DND-41 (cell line): ENCODE measurements around the gene SPAG7.

ENCODE experiments used
- ATAC-seq: fragments of 200-7000 bp; cut with Tn5 transposase; 3 replicates; pipeline ENCODE4 v1.9.1; 2021; ENCODE audit warnings: low read depth; ENCODE audit not compliant: insufficient read depth
- DNase-seq: peaks from one replicate; pipeline ENCODE4 v3.0.0-alpha.2; 2020
- H2AFZ ChIP-seq: 2 replicates; pipeline ENCODE4 v1.6.0; 2012; ENCODE audit warnings: low read depth, low read length
- H3K27ac ChIP-seq: 2 replicates; pipeline ENCODE4 v1.5.1; 2012; ENCODE audit warnings: low read length, inconsistent platforms
- H3K27me3 ChIP-seq: fragments of 200-600 bp; sonication (generic); 2 replicates; pipeline ENCODE4 v1.6.0; 2012; ENCODE audit warnings: low read length, mild to moderate bottlenecking, inconsistent platforms; ENCODE audit not compliant: insufficient read depth, poor library complexity
- H3K36me3 ChIP-seq: 2 replicates; pipeline ENCODE4 v1.5.1; 2012; ENCODE audit warnings: low read length, inconsistent platforms; ENCODE audit not compliant: insufficient read depth
- H3K4me1 ChIP-seq: 2 replicates; pipeline ENCODE4 v1.5.1; 2012; ENCODE audit warnings: mild to moderate bottlenecking, low read length; ENCODE audit not compliant: insufficient read depth
- H3K4me2 ChIP-seq: 2 replicates; pipeline ENCODE4 v1.6.0; 2012; ENCODE audit warnings: mild to moderate bottlenecking, moderate library complexity, low read length, inconsistent platforms; ENCODE audit not compliant: insufficient read depth
- H3K4me3 ChIP-seq, 2 experiments: fragments of 200-600 bp in 1 of 2; shearing (Covaris generic) in 1 of 2; 2 replicates each; pipeline ENCODE4 v1.5.1; 2012 to 2016; ENCODE audit warnings: inconsistent platforms in 2 of 2, low read length in 2 of 2, mild to moderate bottlenecking in 2 of 2, low read depth in 1 of 2, moderate library complexity in 1 of 2
- H3K79me2 ChIP-seq: 2 replicates; pipeline ENCODE4 v1.6.0; 2012; ENCODE audit warnings: low read length, inconsistent platforms; ENCODE audit not compliant: insufficient read depth
- H3K9ac ChIP-seq: 2 replicates; pipeline ENCODE4 v1.6.0; 2012; ENCODE audit warnings: low read depth, mild to moderate bottlenecking, inconsistent platforms, low read length, moderate library complexity
- H3K9me3 ChIP-seq: 2 replicates; pipeline ENCODE4 v1.5.1; 2012; ENCODE audit warnings: low read length, moderate library complexity, mild to moderate bottlenecking, inconsistent platforms; ENCODE audit not compliant: insufficient read depth, severe bottlenecking
- H4K20me1 ChIP-seq: 2 replicates; pipeline ENCODE4 v1.6.0; 2012; ENCODE audit warnings: low read length; ENCODE audit not compliant: insufficient read depth
- EZH2 ChIP-seq: IDR thresholded peaks from 3 replicates; pipeline ENCODE4 v1.6.1; 2012; ENCODE audit warnings: borderline replicate concordance, low read depth, mild to moderate bottlenecking, moderate library complexity, low read length, inconsistent platforms; ENCODE audit not compliant: severe bottlenecking
- TF ChIP-seq, protein P1 (sequence below): IDR thresholded peaks from 2 replicates; pipeline ENCODE4 v1.5.1; 2012; ENCODE audit warnings: borderline replicate concordance, low read length, moderate library complexity, mild to moderate bottlenecking; ENCODE audit not compliant: poor library complexity, severe bottlenecking; ENCODE audit errors: extremely low read depth

The SPAG7 gene

GRCh38 chr17:5003214-5003867 lies 35.7 kb upstream of the SPAG7 start:
- H4K20me1 ChIP-seq = no peaks in the 10 kb centered on the region

DNA sequence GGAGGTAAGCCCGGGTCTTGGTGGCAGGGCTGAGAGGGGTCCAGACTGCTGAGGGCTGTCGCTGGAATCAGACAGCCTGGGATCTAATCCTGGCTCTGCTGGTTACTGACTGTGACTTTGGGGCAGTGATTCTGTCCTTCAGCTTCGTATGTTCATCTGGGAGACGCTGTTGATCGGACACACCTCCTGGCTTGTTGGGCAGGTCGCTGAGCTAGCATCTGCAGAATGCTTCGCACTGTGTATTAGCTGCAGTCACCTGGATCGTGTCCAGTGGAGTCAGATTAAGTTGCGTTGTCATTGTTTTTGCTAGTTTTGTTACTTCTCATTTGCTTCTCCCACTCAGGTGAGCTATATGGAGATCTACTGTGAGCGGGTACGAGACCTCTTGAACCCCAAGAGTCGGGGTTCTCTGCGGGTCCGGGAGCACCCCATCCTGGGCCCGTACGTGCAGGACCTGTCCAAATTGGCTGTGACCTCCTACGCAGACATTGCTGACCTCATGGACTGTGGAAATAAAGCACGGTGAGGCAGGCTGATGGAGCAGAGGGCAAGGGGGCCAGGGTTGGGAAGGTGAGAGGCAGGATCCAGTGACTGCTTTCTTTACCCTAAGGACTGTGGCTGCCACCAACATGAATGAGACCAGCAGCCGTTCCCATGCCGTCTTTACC lies 34.6 kb upstream of the SPAG7 start:
- TF ChIP-seq, protein P1, sequence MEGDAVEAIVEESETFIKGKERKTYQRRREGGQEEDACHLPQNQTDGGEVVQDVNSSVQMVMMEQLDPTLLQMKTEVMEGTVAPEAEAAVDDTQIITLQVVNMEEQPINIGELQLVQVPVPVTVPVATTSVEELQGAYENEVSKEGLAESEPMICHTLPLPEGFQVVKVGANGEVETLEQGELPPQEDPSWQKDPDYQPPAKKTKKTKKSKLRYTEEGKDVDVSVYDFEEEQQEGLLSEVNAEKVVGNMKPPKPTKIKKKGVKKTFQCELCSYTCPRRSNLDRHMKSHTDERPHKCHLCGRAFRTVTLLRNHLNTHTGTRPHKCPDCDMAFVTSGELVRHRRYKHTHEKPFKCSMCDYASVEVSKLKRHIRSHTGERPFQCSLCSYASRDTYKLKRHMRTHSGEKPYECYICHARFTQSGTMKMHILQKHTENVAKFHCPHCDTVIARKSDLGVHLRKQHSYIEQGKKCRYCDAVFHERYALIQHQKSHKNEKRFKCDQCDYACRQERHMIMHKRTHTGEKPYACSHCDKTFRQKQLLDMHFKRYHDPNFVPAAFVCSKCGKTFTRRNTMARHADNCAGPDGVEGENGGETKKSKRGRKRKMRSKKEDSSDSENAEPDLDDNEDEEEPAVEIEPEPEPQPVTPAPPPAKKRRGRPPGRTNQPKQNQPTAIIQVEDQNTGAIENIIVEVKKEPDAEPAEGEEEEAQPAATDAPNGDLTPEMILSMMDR = no peak
- TF ChIP-seq EZH2 = no peak
- DNase-seq (no peak), ATAC-seq (no peak)
- Histone ChIP-seq H3K36me3 (peaks cover 60% of the 10 kb centered on the region), H3K79me2 (peaks cover 9% of the 10 kb centered on the region; the same call in 1 of the 2 replicates), H4K20me1 (no peaks in the 10 kb centered on the region), H3K4me2 (no peak overlapping the region), H3K4me1 (peaks cover 22% of the 10 kb centered on the region), H3K9me3 (no peaks in the 10 kb centered on the region), H3K27ac (no peak overlapping the region), H3K4me3 (no peak overlapping the region), H3K9ac (no peak overlapping the region), H3K27me3 (no peaks in the 10 kb centered on the region), H2AFZ (no peak overlapping the region)

More at GRCh38 chr17:5003214-5003867, 35.7 kb upstream of the SPAG7 start:
- ATAC-seq = no peak
- H3K4me2 ChIP-seq = no peak overlapping the region
- TF ChIP-seq EZH2 = no peak
- TF ChIP-seq, protein P1 = no peak
- no peak overlapping the region for H3K4me3 ChIP-seq
- H3K36me3 ChIP-seq = peaks cover 71% of the 10 kb centered on the region
- H3K27ac ChIP-seq = no peak overlapping the region
- no peak for DNase-seq
- H3K9ac ChIP-seq = no peak overlapping the region
- H3K27me3 ChIP-seq = no peaks in the 10 kb centered on the region
- H3K9me3 ChIP-seq = no peaks in the 10 kb centered on the region
- no peak overlapping the region for H2AFZ ChIP-seq
- peaks cover 6% of the 10 kb centered on the region; the same call in 1 of the 2 replicates for H3K79me2 ChIP-seq
- peaks cover 19% of the 10 kb centered on the region for H3K4me1 ChIP-seq

- no peak for ATAC-seq
- H3K9ac ChIP-seq = no peak overlapping the region
- H3K9me3 ChIP-seq = no peaks in the 10 kb centered on the region
- no peaks in the 10 kb centered on the region for H3K27me3 ChIP-seq
- H3K4me2 ChIP-seq = no peak overlapping the region
- peaks cover 44% of the 10 kb centered on the region for H3K36me3 ChIP-seq
- H4K20me1 ChIP-seq = no peaks in the 10 kb centered on the region
- H3K79me2 ChIP-seq = peaks cover 9% of the 10 kb centered on the region; the same call in 1 of the 2 replicates
- H3K4me3 ChIP-seq = no peak overlapping the region
- peaks cover 29% of the 10 kb centered on the region for H3K4me1 ChIP-seq
- DNase-seq = no peak
- no peak overlapping the region for H2AFZ ChIP-seq
- no peak overlapping the region for H3K27ac ChIP-seq
- no peak for TF ChIP-seq EZH2
- TF ChIP-seq, protein P1 = no peak
These were observed 32.6 kb upstream of the SPAG7 start for GRCh38 chr17:5000237-5000639.
